ENCODE measurements around the gene PRICKLE1.

- TF ChIP-seq CTCF (IDR thresholded peaks at IDR 0.05) = no peak
- no peak for TF ChIP-seq POLR2A (IDR thresholded peaks at IDR 0.05)
Observed at GRCh38 chr12:42516573-42516972, 73.0 kb downstream of the PRICKLE1 start.
